Measurements from ENCODE around the gene NT5M. TPM values are rescaled to one million over a fixed set of nuclear protein-coding genes. Genes with fewer than 3 reads are reported as not detected.

NT5M gene
- total RNA-seq, 1 experiment from 2014 or later, result 6.6 TPM

- Histone ChIP-seq H4K20me1 (ENCODE audit: control insufficient read depth, insufficient read depth, insufficient read length) (no peaks in the 10 kb centered on the region), H3K23me2 (ENCODE audit: insufficient read length, low read depth, low read length, poor library complexity, severe bottlenecking) (no peaks in the 10 kb centered on the region), H4K5ac (ENCODE audit: insufficient read length, low read depth, low read length) (no peak overlapping the region), H2BK120ac (ENCODE audit: low read depth, low read length, poor library complexity, severe bottlenecking) (no peak overlapping the region), H2BK20ac (ENCODE audit: low read depth, low read length, poor library complexity, severe bottlenecking) (no peak overlapping the region), H3K23ac (ENCODE audit: insufficient read length, low read depth, low read length) (no peak overlapping the region), H3K9ac (ENCODE audit: extremely low read depth, insufficient read length, low read length) (no peak overlapping the region), H4K8ac (replicated peaks; ENCODE audit: insufficient read length, low read depth, low read length) (no peak overlapping the region), H4K91ac (ENCODE audit: insufficient read length, low read depth, low read length) (no peak overlapping the region), H3K27me3 (ENCODE audit: insufficient read depth, low read length) (no peaks in the 10 kb centered on the region), H3K4ac (ENCODE audit: low read depth, low read length) (no peak overlapping the region), H3K4me2 (ENCODE audit: insufficient read depth, insufficient read length, low read length) (no peak overlapping the region), H2BK5ac (ENCODE audit: insufficient read length, low read length) (no peak overlapping the region), H2BK12ac (ENCODE audit: insufficient read length, low read depth, low read length) (no peak overlapping the region), H3K9me3 (ENCODE audit: control insufficient read depth, low read depth, low read length) (no peaks in the 10 kb centered on the region), H3K4me1 (ENCODE audit: insufficient read depth, low read length) (no peaks in the 10 kb centered on the region), H3K79me2 (ENCODE audit: insufficient read depth, low read length) (no peaks in the 10 kb centered on the region), H3K27ac (ENCODE audit: insufficient read length, low read depth, low read length) (no peak overlapping the region), H3K14ac (ENCODE audit: insufficient read depth, low read length) (no peak overlapping the region), H3T11ph (ENCODE audit: low read length) (no peak overlapping the region), H3K56ac (ENCODE audit: insufficient read length, low read depth, low read length) (no peak overlapping the region), H3K18ac (ENCODE audit: insufficient read length, low read depth, low read length) (no peak overlapping the region), H2AK5ac (ENCODE audit: insufficient read length, low read length) (no peak overlapping the region), H2BK15ac (ENCODE audit: low read depth, low read length) (no peak overlapping the region), H2AFZ (ENCODE audit: low read length) (no peak overlapping the region), H3K79me1 (ENCODE audit: insufficient read depth, low read depth, low read length, poor library complexity, severe bottlenecking) (no peaks in the 10 kb centered on the region)
- no peaks in the 10 kb centered on the region for H3K9me3 Mint-ChIP-seq
- H3K4me1 Mint-ChIP-seq, result no peaks in the 10 kb centered on the region
- WGBS (ENCODE audit: extremely low coverage, insufficient read length, low lambda C conversion rate), result no CpG with 5 or more reads among the region's 7 CpGs
- no peaks in the 10 kb centered on the region for H3K36me3 Mint-ChIP-seq (ENCODE audit: insufficient read depth in 1 of 3, low read depth in 3 of 3)
- H3K27me3 Mint-ChIP-seq (ENCODE audit: low read depth), result peaks cover 9% of the 10 kb centered on the region
- no peak overlapping the region for H3K27ac Mint-ChIP-seq
- TF ChIP-seq CTCF (conservative IDR thresholded peaks at IDR 0.05), result no peak
- no peak overlapping the region for H3K4me3 Mint-ChIP-seq
- no peak for DNase-seq
These were observed 13.5 kb upstream of the NT5M start for GRCh38 chr17:17289701-17290100.

Measured in H9 (cell line).